Measurements from ENCODE around the gene GHRL.

DNA sequence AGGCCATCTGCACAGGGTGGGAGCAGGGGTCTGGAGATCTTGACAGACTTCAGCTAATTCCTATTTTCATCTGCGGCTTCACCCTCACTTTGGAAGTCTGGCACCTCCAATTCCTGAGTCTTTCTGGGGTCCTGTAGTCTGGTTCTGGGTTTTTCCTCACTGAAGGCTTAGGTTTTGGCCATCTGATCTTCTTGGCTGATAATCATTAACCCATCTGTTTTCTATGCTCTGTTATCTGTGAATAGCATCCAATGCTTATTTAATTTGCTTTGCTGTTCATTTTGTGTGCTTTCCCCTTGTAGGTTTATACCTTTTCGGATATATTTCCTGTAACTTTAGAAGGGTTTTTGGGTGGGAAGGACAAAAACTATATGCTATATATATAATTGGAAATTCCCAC, 26.9 kb downstream of the GHRL start:
- TF ChIP-seq, protein P1, sequence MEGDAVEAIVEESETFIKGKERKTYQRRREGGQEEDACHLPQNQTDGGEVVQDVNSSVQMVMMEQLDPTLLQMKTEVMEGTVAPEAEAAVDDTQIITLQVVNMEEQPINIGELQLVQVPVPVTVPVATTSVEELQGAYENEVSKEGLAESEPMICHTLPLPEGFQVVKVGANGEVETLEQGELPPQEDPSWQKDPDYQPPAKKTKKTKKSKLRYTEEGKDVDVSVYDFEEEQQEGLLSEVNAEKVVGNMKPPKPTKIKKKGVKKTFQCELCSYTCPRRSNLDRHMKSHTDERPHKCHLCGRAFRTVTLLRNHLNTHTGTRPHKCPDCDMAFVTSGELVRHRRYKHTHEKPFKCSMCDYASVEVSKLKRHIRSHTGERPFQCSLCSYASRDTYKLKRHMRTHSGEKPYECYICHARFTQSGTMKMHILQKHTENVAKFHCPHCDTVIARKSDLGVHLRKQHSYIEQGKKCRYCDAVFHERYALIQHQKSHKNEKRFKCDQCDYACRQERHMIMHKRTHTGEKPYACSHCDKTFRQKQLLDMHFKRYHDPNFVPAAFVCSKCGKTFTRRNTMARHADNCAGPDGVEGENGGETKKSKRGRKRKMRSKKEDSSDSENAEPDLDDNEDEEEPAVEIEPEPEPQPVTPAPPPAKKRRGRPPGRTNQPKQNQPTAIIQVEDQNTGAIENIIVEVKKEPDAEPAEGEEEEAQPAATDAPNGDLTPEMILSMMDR (IDR thresholded peaks at IDR 0.05 in 2 of 3, conservative IDR thresholded peaks at IDR 0.05 in 1 of 3; ENCODE audit: borderline replicate concordance in 1 of 3, insufficient read depth in 1 of 3, low read depth in 2 of 3, low read length in 2 of 3): no peak
- TF ChIP-seq RAD21 (IDR thresholded peaks at IDR 0.05; ENCODE audit: low read depth) (no peak), REST (IDR thresholded peaks at IDR 0.05; ENCODE audit: low read depth) (no peak)

Measured in HCT116 (cell line).